DND-41 (cell line): ENCODE results near the gene COL4A1.

ENCODE experiments used
- CTCF ChIP-seq: IDR thresholded peaks from 2 replicates; pipeline ENCODE4 v1.5.1; 2012; ENCODE audit warnings: borderline replicate concordance, low read length, moderate library complexity, mild to moderate bottlenecking; ENCODE audit not compliant: poor library complexity, severe bottlenecking; ENCODE audit errors: extremely low read depth
- EZH2 ChIP-seq: IDR thresholded peaks from 3 replicates; pipeline ENCODE4 v1.6.1; 2012; ENCODE audit warnings: borderline replicate concordance, low read depth, mild to moderate bottlenecking, moderate library complexity, low read length, inconsistent platforms; ENCODE audit not compliant: severe bottlenecking

DNA sequence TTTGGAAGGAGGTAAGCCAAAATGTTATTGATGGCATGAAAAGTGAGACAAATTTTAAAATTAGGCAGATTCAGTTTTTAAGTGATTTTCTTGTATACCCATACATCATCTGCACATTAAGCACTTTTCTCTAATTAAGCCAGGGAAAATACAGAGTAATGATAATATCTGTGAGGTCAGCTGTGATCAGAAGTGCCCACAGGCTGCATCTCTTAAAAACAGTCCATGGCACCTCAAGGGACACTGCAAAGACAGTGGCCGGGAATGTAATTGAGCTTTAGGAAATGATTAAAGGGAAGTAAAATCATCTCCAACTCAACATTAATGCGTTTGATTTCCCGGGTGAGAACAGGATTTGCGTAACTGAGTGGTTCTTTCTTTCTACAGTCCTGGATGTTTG is 2.0 kb downstream of the COL4A1 start:
- no peak for TF ChIP-seq CTCF
- no peak for TF ChIP-seq EZH2
